ENCODE measurements around the gene NHLRC1. TPM values are rescaled to one million over a fixed set of nuclear protein-coding genes. Genes with fewer than 3 reads are reported as not detected.

The NHLRC1 gene
- total RNA-seq, 1 experiment from 2014 or later = 1.4 TPM

GRCh38 chr6:18119236-18119635 is 3.2 kb downstream of the NHLRC1 start (continued):
- TF ChIP-seq KAT7 (CRISPR knock-in tag; IDR thresholded peaks at IDR 0.05; ENCODE audit: borderline replicate concordance) (no peak), ZNF416 (CRISPR knock-in tag; IDR thresholded peaks at IDR 0.05) (no peak)

- Mint-ChIP-seq H3K9me3 (no peaks in the 10 kb centered on the region), H3K27me3 (ENCODE audit: low read depth) (peaks cover 23% of the 10 kb centered on the region), H3K4me1 (peaks cover 9% of the 10 kb centered on the region), H3K27ac (no peak overlapping the region), H3K36me3 (no peaks in the 10 kb centered on the region), H3K4me3 (no peak overlapping the region)
- no peak for TF ChIP-seq FOXP1 (CRISPR knock-in tag; IDR thresholded peaks at IDR 0.05; ENCODE audit: borderline replicate concordance)
- no peak for TF ChIP-seq ZNF423 (CRISPR knock-in tag; IDR thresholded peaks at IDR 0.05)
- no peak for TF ChIP-seq KAT7 (CRISPR knock-in tag; IDR thresholded peaks at IDR 0.05; ENCODE audit: borderline replicate concordance)
- TF ChIP-seq GABPB1 (CRISPR knock-in tag; IDR thresholded peaks at IDR 0.05) = no peak
- TF ChIP-seq ELF4 (CRISPR knock-in tag; IDR thresholded peaks at IDR 0.05; ENCODE audit: low read depth) = no peak
- TF ChIP-seq ERG (CRISPR knock-in tag; IDR thresholded peaks at IDR 0.05) = no peak
- no peak for TF ChIP-seq JUN (CRISPR knock-in tag; IDR thresholded peaks at IDR 0.05)
- no peak for TF ChIP-seq AFF4 (CRISPR knock-in tag; IDR thresholded peaks at IDR 0.05; ENCODE audit: borderline replicate concordance)
- ATAC-seq (no peak), DNase-seq (ENCODE audit: low spot score) (no peak)
- CTCF ChIA-PET = interaction anchor here (0.6 to 0.7 kb wide), 2 partner anchors 131 to 183 kb away, joined by 4 read pairs; partner anchors contain the start of gene KIF13A
- POLR2A ChIA-PET = no interaction called here
Observed at GRCh38 chr6:18118330-18118729, 4.1 kb downstream of the NHLRC1 start.

GRCh38 chr6:18117136-18117535 is 5.3 kb downstream of the NHLRC1 start:
- ATAC-seq = no peak

GRCh38 chr6:18115356-18115755 is 7.1 kb downstream of the NHLRC1 start:
- H3K27me3 Mint-ChIP-seq (ENCODE audit: low read depth) = no peaks in the 10 kb centered on the region
- H3K9me3 Mint-ChIP-seq = no peaks in the 10 kb centered on the region
- peaks cover 11% of the 10 kb centered on the region for H3K4me1 Mint-ChIP-seq
- TF ChIP-seq EMX1 (CRISPR knock-in tag; IDR thresholded peaks at IDR 0.05) (no peak), GRHL2 (CRISPR knock-in tag; IDR thresholded peaks at IDR 0.05; ENCODE audit: insufficient replicate concordance, severe bottlenecking) (no peak), PREB (CRISPR knock-in tag; IDR thresholded peaks at IDR 0.05; ENCODE audit: borderline replicate concordance) (no peak), SP1 (CRISPR knock-in tag; conservative IDR thresholded peaks at IDR 0.05) (no peak), JUN (CRISPR knock-in tag; IDR thresholded peaks at IDR 0.05) (no peak), FOXP4 (CRISPR knock-in tag; IDR thresholded peaks at IDR 0.05) (no peak), AR (CRISPR knock-in tag; IDR thresholded peaks at IDR 0.05) (no peak)
- no peak for DNase-seq (ENCODE audit: low spot score)
- ChIA-PET CTCF (no interaction called here), POLR2A (no interaction called here)
- no peak for ATAC-seq
- H3K27ac Mint-ChIP-seq = no peak overlapping the region
- H3K36me3 Mint-ChIP-seq = no peaks in the 10 kb centered on the region
- no peak overlapping the region for H3K4me3 Mint-ChIP-seq

More at GRCh38 chr6:18117136-18117535, 5.3 kb downstream of the NHLRC1 start:
- Mint-ChIP-seq H3K9me3 (no peaks in the 10 kb centered on the region), H3K4me3 (no peak overlapping the region), H3K27ac (no peak overlapping the region), H3K4me1 (peaks cover 8% of the 10 kb centered on the region), H3K27me3 (ENCODE audit: low read depth) (peaks cover 13% of the 10 kb centered on the region), H3K36me3 (no peaks in the 10 kb centered on the region)
- TF ChIP-seq MYBL2 (CRISPR knock-in tag; IDR thresholded peaks at IDR 0.05) = no peak
- no peak for DNase-seq (ENCODE audit: low spot score)
- POLR2A ChIA-PET = no interaction called here
- CTCF ChIA-PET = no interaction called here

All from WTC11 (cell line).